Spleen (tissue), 11 donors: ENCODE measurements around the gene HMGCS1. TPM values are rescaled to one million over a fixed set of nuclear protein-coding genes. Genes with fewer than 3 reads are reported as not detected.

Experiments used
- DNase-seq: peaks from one replicate; pipeline ENCODE4 v3.0.0-alpha.2; 2020
- H3K27ac ChIP-seq, 8 donors: fragments of 200-600 bp; sonication (generic) in 7 of 8; 1 replicate in 4 of 8; 2 replicates in 4 of 8; pipeline versions ENCODE4 v1.5.0 to v1.8.0; 2016 to 2021; ENCODE audit warnings: inconsistent platforms in 4 of 8, mild to moderate bottlenecking in 4 of 8, moderate library complexity in 1 of 8
- H3K27me3 ChIP-seq, 7 donors: fragments of 200-600 bp; sonication (generic) in 6 of 7; replicated peaks in 1 of 7; 1 replicate in 4 of 7; 2 replicates in 3 of 7; pipeline versions ENCODE4 v1.5.0 to v1.8.0; 2016 to 2021; ENCODE audit warnings: inconsistent platforms in 3 of 7, mild to moderate bottlenecking in 1 of 7
- H3K36me3 ChIP-seq, 6 donors: fragments of 200-600 bp; sonication (generic) in 5 of 6; 1 replicate in 4 of 6; 2 replicates in 2 of 6; pipeline versions ENCODE4 v1.5.0 to v1.8.0; 2016 to 2021; ENCODE audit warnings: inconsistent platforms in 2 of 6
- H3K4me1 ChIP-seq, 6 donors: fragments of 200-600 bp; sonication (generic) in 5 of 6; 1 replicate in 3 of 6; 2 replicates in 3 of 6; pipeline versions ENCODE4 v1.5.0 to v1.8.0; 2016 to 2021; ENCODE audit warnings: inconsistent platforms in 3 of 6
- H3K4me3 ChIP-seq, 8 donors: fragments of 200-600 bp; sonication (generic) in 7 of 8; 1 replicate in 4 of 8; 2 replicates in 4 of 8; pipeline versions ENCODE4 v1.5.0 to v1.8.0; 2016 to 2021; ENCODE audit warnings: inconsistent platforms in 4 of 8, mild to moderate bottlenecking in 4 of 8, moderate library complexity in 2 of 8
- H3K9me3 ChIP-seq, 8 donors: fragments of 200-600 bp; sonication (generic) in 7 of 8; 1 replicate in 4 of 8; 2 replicates in 4 of 8; pipeline versions ENCODE4 v1.5.0 to v1.8.0; 2016 to 2021; ENCODE audit warnings: inconsistent platforms in 4 of 8
- POLR2A ChIP-seq, 3 donors: fragments of 450-650 bp; IDR thresholded peaks; one replicate each; pipeline ENCODE4 v1.5.1; 2017; ENCODE audit warnings: antibody characterized with exemption in 3 of 3, mild to moderate bottlenecking in 1 of 3
- POLR2AphosphoS5 ChIP-seq, 3 donors: sonication (generic); formaldehyde crosslinking; IDR thresholded peaks; one replicate each; pipeline ENCODE4 v1.5.1; 2017; ENCODE audit warnings: antibody characterized with exemption in 3 of 3
- WGBS, 5 donors: extraction: QIAGEN DNeasy Blood & Tissue Kit in 3 of 5; methylation state at CpG; one replicate each; pipeline versions ENCODE4 v1.1.5 to v1.1.7; 2013 to 2018; 5-methylcytosine and 5-hydroxymethylcytosine counted together
- intact Hi-C: fragments of 100-400 bp; cut with DNase I; formaldehyde crosslinking; loops from one replicate; pipeline ENCODE4 v1.15.0; 2023; ENCODE audit warnings: low total_unique reads
- polyA plus RNA-seq, 3 donors: library from polyadenylated mRNA; stranded (reverse); fragments of 200-250 nt; gene quantifications; one replicate each; pipeline ENCODE4 v1.2.1, GENCODE V29; 2013
- total RNA-seq, 7 donors: library from RNA; depleted of rRNA in 3 of 7; stranded (reverse); fragments of >200 nt in 3 of 7; fragmentation: NEBNext Ultra II Directional in 4 of 7; extraction: Animal tissue kit (Norgen Biotek cat#: 25700) in 4 of 7; gene quantifications; one replicate each; pipeline versions ENCODE4 v1.1.0 to v1.2.1, GENCODE V29; 2016 to 2021
- TF ChIP-seq, protein P1 (sequence below), 11 experiments: fragments of 200-600 bp in 7 of 11; fragments of 450-650 bp in 4 of 11; sonication (generic) in 4 of 11; IDR thresholded peaks in 8 of 11; conservative IDR thresholded peaks in 3 of 11; 1 replicate in 7 of 11; 2 replicates in 4 of 11; pipeline versions ENCODE4 v1.4.0 to v1.8.0; 2016 to 2021; ENCODE audit warnings: antibody characterized with exemption in 11 of 11, inconsistent platforms in 4 of 11, mild to moderate bottlenecking in 1 of 11
- donor health status: healthy with polysubstance abuse.
- donor health status: DM: no; HTN: no; CAD: no; lungs with moderate emphysema.
- donor health status: DM: no; HTN: no; CAD: no.
- donor health status: Bipolar disorder and iron deficiency.
- donor health status: healthy.
- donor health status: DM: no; HTN: no; CAD: no.
- donor health status: DM: yes; HTN: yes; CAD: no.

Gene HMGCS1
- total and polyA plus RNA-seq, 10 donors, result 12.0 to 74.9 (median 22.4) TPM

GRCh38 chr5:43286623-43287022 is 26.6 kb downstream of the HMGCS1 start:
- Histone ChIP-seq H3K4me1 (no peaks in the 10 kb centered on the region), H3K9me3 (no peaks in the 10 kb centered on the region), H3K27ac (no peak overlapping the region), H3K27me3 (no peaks in the 10 kb centered on the region), H3K4me3 (no peak overlapping the region), H3K36me3 (peaks cover 0 to 56% (median 31%) of the 10 kb centered on the region in 6 donors)
- no peak for DNase-seq
- TF ChIP-seq, protein P1, sequence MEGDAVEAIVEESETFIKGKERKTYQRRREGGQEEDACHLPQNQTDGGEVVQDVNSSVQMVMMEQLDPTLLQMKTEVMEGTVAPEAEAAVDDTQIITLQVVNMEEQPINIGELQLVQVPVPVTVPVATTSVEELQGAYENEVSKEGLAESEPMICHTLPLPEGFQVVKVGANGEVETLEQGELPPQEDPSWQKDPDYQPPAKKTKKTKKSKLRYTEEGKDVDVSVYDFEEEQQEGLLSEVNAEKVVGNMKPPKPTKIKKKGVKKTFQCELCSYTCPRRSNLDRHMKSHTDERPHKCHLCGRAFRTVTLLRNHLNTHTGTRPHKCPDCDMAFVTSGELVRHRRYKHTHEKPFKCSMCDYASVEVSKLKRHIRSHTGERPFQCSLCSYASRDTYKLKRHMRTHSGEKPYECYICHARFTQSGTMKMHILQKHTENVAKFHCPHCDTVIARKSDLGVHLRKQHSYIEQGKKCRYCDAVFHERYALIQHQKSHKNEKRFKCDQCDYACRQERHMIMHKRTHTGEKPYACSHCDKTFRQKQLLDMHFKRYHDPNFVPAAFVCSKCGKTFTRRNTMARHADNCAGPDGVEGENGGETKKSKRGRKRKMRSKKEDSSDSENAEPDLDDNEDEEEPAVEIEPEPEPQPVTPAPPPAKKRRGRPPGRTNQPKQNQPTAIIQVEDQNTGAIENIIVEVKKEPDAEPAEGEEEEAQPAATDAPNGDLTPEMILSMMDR (IDR thresholded peaks at IDR 0.05 in 8 of 11, conservative IDR thresholded peaks at IDR 0.05 in 3 of 11), result no peak
- TF ChIP-seq POLR2A (IDR thresholded peaks at IDR 0.05) (no peak), POLR2AphosphoS5 (IDR thresholded peaks at IDR 0.05) (no peak)
- intact Hi-C loops, result no loop called here

GRCh38 chr5:43281840-43282658 is 31.2 kb downstream of the HMGCS1 start:
- TF ChIP-seq, protein P1 (IDR thresholded peaks at IDR 0.05 in 8 of 11, conservative IDR thresholded peaks at IDR 0.05 in 3 of 11), result no peak
- no peak for TF ChIP-seq POLR2A (IDR thresholded peaks at IDR 0.05)
- TF ChIP-seq POLR2AphosphoS5 (IDR thresholded peaks at IDR 0.05), result no peak
- 72 to 88% (median 83%) methylated on average over 7 of the region's 7 CpGs for WGBS, 5 donors
- intact Hi-C loops, result no loop called here

GRCh38 chr5:43279548-43280274 is 33.5 kb downstream of the HMGCS1 start:
- H3K27me3 ChIP-seq, result no peaks in the 10 kb centered on the region
- WGBS, 5 donors, result 92 to 96% (median 93%) methylated on average over 12 of the region's 12 CpGs
- H3K36me3 ChIP-seq, result no peaks in the 10 kb centered on the region
- TF ChIP-seq POLR2AphosphoS5 (IDR thresholded peaks at IDR 0.05) (no peak), POLR2A (IDR thresholded peaks at IDR 0.05) (no peak)
- TF ChIP-seq, protein P1 (IDR thresholded peaks at IDR 0.05 in 8 of 11, conservative IDR thresholded peaks at IDR 0.05 in 3 of 11), result no peak
- no peak overlapping the region for H3K4me3 ChIP-seq
- no peaks in the 10 kb centered on the region for H3K9me3 ChIP-seq
- no peaks in the 10 kb centered on the region for H3K4me1 ChIP-seq
- no peak for DNase-seq
- H3K27ac ChIP-seq, result no peak overlapping the region
- intact Hi-C loops, result no loop called here

More at GRCh38 chr5:43281840-43282658, 31.2 kb downstream of the HMGCS1 start:
- DNase-seq, result no peak
- Histone ChIP-seq H3K4me3 (no peak overlapping the region), H3K9me3 (no peaks in the 10 kb centered on the region), H3K27ac (no peak overlapping the region), H3K36me3 (peaks cover 0 to 10% (median 3%) of the 10 kb centered on the region in 6 donors), H3K27me3 (no peaks in the 10 kb centered on the region), H3K4me1 (no peaks in the 10 kb centered on the region)

DNA sequence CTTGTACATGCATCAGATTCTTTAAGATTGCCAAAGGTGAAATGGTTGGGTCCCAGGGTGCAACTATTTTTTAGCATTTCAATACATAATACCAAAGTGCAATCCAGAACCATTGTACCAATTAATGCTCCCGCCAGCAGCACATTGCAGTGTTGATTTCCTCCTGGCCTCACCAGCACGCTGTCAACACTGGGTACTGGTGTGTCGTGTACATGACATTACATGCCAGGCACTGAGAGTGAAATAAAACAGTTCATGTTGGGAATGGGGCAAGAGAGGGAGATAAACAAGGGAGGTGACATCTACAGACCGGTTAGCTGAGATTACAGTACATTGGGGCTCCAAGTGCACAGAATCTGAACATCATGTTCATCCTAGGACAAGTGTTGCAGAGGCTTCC is 37.8 kb downstream of the HMGCS1 start:
- no peaks in the 10 kb centered on the region for H3K4me1 ChIP-seq
- WGBS, 5 donors, result 85 to 97% (median 91%) methylated on average over 4 of the region's 4 CpGs
- no peaks in the 10 kb centered on the region for H3K27me3 ChIP-seq
- intact Hi-C loops, result no loop called here
- H3K27ac ChIP-seq, result no peak overlapping the region
- H3K4me3 ChIP-seq, result no peak overlapping the region
- H3K9me3 ChIP-seq, result no peaks in the 10 kb centered on the region
- no peak for TF ChIP-seq POLR2AphosphoS5 (IDR thresholded peaks at IDR 0.05)
- TF ChIP-seq, protein P1 (IDR thresholded peaks at IDR 0.05 in 8 of 11, conservative IDR thresholded peaks at IDR 0.05 in 3 of 11), result no peak
- TF ChIP-seq POLR2A (IDR thresholded peaks at IDR 0.05), result no peak
- no peaks in the 10 kb centered on the region for H3K36me3 ChIP-seq
- no peak for DNase-seq
